M059J (cell line): ENCODE results near the gene CD79A. TPM values are rescaled to one million over a fixed set of nuclear protein-coding genes. Genes with fewer than 3 reads are reported as not detected.
A peak's percentile ranks its signal among the peaks of the same experiment; 100 is the strongest.

Experiments
- DNase-seq: peaks from one replicate; pipeline ENCODE4 v3.0.0-alpha.2; 2012; ENCODE audit warnings: low read depth
- total RNA-seq: library from RNA; depleted of rRNA; stranded (reverse); fragments of >200 nt; shearing (Covaris generic); gene quantifications from 2 replicates; pipeline ENCODE4 v1.2.3, GENCODE V29; 2014

The CD79A gene
- total RNA-seq, 1 experiment from 2014 or later, result 0.12 TPM

DNA sequence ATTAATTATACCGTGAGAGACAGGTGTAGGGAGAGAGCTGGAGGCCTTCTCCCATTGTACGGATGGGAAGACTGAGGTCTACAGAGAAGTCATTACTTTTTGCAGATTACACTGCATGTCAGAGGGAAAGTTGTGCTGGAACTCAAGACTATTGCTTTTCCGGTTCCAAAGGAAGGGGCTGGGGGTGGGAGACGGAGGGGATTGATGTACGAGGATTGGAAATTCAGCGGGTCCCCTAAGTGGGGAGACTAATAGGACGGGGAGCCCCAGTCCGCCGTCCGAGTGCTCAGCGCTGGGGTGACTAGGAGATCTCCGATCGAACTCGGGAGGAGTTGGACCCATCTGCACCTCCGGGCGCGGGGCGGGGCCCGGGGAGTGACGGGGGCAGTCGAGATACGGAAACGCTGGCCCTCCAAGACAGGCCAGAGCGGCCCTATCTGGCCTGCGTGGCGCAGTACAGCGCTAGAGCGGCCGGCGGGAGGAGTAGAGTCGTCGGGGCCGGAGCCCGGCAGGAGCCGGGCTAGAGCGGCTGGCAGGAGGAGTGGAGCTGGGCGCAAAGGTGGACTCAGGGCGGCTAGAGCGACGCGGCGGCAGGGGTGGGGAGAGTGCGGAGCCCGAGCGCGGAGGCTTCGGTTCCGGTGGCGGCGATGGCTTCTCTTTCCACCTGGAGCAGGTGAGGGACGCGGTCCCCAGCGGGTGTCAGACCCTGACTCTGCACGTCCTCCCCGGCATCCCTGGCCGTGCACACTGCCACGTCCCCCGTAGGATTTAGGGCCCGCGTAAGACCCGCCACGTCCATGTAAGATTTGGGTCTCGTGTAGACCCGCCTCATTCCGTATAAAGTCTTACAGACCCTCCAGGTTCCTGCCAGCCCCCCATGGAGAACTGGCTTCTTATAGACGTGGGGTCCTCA lies 7.0 kb downstream of the CD79A start:
- peak; percentile 96 for DNase-seq

DNA sequence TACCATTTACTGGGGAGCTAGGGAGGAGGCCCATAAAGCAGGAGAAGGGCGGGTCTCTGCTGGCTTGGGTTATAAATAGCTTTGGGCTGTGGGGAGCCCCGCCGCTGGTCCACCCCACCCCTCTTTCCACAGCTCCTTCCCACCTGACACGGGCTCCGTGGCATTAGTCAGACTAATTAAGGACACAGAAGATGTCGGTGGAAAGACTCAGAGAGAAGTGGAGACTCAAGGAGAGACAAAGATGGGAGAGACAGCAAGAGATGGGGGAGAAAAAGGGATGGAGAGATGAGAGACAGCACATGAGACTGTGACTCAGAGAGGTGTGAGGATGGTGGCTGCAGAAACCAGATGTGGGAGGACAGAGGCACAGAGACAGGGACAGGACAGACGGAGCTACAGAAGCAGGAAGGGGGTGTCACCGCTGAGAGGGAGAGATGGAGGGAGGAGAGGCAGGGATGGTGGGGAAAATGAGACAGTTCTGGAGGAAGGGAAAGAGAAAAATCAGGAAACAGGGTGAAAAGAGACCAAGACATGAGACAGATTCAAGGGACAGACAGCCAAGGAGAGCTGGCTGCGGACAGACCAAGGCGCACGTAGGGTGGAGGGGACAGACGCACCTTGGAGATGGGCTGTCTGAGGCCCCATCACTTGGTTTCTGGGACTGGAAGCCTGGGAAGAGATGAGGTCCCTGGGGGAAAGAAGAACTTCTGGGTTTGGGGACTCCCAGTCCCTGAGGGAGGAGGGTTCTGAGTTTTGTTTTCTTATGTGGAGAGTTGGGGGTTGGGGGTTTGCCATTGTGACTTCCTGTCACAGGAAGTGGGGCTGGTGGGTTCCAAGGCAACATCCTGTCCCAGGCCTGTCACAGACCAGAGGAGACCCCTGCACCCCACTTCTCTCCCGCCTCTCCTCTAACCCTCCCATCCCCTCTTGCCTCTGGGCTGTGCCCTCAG lies 10.0 kb downstream of the CD79A start:
- peak; percentile 9 for DNase-seq

DNA sequence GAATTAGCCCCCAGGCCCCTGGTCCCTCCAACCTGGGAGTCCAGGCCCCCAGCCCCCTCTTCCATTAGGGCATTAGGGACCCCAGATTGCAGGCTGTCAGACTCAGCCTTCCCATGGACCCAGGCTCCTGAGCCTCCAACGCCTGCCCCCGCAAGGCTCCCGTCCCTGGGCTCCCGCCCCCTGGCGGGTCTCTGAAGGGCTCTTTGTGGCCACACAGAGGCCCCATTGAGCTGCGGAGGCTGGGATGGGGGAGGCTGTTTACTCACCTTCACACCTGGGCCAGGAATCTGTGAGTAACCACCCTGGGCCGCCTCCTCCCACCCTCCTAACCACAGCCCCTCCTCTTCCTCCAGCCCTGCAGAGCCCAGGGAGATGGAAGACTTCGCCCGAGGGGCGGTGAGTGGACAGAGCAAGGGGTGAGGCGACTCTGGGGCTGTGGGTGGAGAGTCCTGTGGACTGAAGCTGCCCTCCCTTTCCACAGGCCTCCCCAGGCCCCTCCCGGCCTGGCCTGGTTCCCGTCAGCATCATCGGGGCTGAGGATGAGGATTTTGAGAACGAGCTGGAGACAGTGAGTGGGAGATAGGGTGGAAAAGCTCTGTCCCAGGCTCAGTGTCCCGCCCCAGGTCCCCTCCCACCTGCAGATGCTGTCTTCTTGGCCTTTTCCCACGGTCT lies 10.8 kb downstream of the CD79A start:
- DNase-seq, result peak; percentile 97

DNA sequence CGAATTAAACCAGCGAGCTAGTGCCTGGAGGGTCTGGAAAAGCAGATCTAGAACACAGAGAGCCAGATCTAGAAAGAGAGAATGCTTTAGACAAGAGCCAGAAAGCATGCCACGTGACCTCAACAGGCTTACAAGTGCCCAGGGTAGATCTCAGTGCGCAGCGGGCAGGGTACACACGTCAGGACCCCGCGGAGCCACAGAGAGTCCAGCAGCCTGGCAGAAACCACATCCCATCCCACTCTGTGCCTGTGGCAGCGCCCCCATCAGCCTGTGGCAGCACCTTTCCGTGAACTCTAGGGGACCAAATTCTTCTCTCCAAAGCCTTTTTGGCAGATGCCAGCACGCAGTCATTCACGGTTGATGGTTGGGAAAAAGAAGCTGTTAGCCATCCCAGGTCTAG lies 11.8 kb downstream of the CD79A start:
- DNase-seq, result no peak

DNA sequence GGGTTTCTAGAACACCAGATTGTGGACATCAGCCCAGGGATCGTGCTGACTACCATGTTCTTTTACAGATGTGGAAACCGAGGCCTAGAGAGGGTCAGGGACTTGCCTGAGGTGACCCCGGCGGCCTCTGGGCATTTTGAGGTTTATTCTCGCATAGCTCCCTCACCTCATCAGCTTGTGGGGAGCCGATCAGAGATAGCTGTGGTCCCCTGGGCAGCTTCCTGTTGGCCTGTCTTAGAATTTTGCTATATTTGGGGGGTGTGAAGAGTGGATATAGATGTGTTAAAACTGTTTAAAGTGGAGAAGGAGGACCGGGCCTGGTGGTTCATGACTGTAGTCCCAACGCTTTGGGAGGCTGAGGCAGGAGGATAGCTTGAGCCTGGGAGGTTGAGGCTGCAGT lies 12.8 kb downstream of the CD79A start:
- DNase-seq, result no peak

DNA sequence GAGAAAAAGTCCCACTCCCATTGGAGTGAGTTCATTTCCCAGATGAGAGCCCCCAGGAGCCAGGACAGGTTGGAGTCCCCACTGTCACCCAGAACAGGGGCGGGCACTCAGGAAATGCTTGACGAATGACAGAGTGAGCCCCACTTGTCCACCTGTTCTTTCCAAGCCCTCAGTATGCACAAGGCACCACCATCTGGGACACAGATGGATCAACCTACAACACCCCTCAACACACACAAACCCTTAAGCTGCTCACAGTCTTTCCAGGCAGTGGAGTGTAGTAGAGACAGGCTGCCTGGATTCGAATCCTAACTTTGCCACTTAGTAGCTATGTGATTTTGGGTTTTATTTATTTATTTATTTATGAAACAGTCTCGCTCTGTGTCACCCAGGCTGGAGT lies 13.9 kb downstream of the CD79A start:
- no peak for DNase-seq

DNA sequence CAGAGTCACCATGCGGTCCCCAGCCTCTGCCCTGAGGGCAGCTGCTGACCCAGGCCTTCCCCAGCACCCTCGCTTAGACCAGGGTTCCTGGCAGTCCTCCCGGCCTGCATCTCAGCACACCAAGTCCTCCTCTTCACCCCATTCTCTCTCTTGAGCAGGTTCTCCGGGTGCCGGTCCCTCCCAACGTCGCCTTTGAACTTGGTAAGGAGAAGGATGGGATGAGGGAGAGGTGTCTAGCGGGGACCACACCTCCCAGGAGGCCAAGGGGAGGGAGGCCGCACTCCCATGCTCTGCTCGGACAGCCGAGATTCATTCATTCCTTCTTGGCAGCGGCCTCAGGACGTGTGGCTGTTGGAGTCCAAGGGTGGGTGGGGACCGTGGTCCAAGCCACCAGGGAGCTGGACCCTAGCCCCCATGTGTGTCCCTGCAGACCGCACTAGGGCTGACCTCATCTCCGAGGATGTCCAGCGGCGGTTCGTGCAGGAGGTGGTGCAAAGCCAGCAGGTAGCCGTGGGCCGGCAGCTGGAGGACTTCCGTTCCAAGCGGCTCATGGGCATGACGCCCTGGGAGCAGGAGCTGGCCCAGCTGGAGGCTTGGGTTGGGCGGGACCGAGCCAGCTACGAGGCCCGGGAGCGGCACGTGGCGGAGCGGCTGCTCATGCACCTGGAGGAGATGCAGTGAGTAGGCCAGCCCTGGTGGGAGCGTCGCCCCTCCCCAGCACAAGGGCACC lies 15.3 kb downstream of the CD79A start:
- DNase-seq, result no peak

DNA sequence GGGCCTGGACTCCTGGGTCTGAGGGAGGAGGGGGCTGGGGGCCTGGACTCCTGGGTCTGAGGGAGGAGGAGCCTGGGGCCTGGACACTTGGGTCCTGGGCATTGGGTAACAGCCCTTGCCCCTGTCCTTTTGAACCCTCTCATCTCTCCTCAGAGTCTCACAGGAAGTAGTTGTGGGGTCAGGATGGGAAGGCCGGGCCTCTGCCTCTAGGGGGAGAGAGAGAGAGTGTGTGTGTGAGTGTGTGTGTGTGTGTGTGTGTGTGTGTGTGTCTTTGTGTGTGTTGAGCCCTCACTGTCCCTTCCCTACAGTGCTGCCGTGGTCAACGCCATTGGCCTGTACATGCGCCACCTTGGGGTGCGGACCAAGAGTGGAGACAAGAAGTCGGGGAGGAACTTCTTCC lies 16.8 kb downstream of the CD79A start:
- no peak for DNase-seq

DNA sequence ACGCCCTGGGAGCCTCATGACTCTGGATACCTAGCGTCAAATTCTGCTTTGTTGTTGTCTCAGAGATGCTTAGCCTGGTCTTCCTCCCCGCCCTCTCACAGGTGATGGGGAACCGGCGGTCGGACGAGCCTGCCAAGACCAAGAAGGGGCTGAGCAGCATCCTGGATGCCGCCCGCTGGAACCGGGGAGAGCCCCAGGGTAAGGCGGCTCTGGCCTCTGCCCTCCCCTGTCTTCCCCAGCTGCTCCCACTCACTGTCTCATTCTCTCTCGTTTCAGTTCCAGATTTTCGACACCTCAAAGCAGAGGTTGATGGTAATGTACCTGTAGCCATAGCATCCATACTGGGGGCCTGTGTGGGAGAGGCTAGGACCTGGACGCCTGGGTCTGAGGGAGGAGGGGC lies 17.3 kb downstream of the CD79A start:
- DNase-seq, result no peak

DNA sequence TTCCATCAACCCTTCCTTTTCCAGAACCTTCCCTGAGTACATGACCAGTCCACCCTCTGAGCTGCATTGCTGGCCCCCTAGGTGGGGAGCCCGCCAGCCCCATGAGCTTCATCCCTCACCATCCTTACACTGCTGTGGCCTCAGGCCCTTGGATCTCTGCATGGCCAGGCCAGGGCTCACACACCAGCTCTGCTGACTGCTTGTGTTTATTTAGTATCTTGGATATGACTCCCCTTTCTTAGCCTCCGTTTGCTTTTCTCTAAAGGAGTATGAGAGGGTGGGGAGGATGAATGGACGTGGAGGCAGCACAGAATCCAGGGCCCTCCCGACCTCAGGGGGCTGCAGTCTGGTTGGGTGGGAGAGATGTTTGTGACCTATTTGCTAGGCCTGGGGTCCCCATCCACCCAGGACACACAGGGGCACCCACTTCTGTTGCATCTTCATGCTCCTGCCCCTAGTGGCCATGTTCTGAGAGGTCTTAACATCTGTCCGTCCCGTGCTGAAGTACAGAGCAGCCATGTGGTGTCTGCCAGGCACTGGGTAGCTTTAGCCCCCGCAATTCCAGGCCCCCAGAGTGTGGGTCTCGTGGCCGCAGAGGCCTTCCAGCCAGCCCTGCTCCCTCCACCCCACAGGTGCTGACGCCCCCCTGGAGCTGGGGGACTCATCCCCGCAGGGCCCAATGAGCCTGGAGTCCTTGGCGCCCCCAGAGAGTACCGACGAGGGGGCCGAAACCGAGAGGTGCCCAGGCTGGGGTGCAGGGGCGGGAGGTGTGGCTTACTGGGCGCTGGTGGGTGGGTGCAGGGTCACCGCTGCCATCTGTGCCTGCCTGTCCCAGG lies 18.9 kb downstream of the CD79A start:
- DNase-seq, result no peak

DNA sequence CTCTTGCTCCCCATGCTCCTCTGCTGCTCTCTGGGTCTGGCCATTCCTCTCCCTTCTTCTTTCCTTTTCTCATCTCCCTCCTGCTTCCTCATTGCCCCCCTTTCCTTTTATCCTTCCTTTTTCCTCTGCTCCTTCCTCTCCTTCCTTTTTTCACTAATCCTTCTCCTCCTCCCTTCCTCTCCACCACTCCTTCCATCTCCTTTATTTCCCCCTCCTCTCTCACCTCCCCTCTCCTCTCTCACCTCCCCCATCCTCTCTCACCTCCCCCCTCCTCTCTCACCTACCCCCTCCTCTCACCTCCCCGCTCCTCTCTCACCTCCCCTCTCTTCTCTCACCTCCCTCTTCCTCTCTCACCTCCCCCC lies 19.5 kb downstream of the CD79A start:
- no peak for DNase-seq

DNA sequence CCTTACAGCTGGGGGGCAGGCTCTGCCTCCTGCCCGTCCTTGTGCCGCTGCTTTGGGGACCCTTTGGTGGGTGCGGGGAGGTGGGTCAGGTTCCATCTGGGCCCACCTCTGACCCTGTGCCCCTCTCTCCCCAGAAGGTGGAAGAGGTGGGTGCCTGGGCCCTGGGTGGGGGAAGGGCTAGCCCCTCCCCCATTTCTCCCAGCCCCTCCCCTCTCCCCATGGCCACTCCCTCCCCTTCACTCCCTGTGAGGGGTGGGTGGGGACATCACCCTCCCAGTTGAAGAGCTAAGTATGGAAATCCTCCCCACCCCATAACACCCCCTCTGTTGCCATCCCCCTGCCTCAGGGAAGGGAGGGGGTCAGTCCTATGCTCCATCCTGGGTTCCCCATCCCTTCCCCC lies 20.1 kb downstream of the CD79A start:
- no peak for DNase-seq

DNA sequence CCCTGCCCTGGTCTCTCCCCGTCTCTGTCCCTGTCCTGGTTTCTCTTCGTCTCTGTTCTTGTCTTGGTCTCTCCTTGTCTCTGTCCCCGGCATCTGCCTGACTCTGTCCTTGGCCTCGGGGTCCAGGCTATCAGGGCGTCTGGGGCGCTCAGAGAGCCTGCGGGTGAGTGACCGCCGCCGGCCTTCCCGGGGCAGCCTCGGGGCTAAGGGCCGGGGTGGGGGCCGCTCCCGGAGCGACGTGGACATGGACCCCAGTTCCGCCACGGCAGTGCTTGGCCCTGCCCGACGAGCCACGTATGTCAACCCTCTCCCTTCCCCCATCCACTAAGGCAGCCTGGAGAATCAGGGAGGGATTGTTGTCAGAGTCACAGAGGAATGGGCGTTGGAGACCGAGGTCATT lies 20.7 kb downstream of the CD79A start:
- no peak for DNase-seq

DNA sequence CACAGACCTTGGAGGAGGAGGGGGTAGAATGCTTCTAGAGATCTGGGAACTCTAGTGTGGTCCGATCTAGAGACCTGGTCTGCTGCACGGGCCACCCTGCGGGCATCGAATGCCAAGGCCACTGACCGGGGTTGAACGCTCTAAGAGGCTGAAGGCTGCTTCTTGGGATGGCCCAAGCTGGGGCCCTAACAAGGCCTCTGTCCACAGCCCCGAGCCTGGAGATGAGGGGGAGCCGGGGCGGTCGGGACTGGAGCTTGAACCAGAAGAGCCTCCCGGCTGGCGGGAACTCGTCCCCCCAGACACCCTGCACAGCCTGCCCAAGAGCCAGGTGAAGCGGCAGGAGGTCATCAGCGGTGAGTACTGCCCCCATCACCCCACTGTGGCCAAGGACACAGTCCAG lies 21.2 kb downstream of the CD79A start:
- DNase-seq, result no peak

DNA sequence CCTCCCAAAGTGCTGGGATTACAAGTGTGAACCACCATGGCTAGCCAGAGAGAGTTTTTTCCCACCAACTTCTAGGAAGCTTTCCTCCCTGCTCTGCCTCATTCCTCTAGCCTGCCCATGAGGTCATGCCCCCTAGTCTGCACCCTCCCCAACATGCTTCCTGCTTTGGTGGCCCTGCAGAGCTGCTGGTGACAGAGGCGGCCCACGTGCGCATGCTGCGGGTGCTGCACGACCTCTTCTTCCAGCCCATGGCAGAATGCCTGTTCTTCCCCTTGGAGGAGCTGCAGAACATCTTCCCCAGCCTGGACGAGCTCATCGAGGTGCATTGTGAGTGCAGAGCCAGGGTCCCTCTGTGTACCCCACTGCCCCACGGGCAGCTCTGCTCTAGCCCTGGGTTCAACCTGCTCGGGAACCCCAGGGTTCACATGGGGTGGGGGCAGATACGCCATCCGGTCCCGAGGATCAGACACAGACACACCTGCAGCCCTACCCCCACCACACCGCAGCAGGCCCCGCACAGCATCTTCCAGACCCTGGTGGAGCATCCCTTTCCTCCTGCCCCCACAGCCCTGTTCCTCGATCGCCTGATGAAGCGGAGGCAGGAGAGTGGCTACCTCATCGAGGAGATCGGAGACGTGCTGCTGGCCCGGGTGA lies 24.8 kb downstream of the CD79A start:
- no peak for DNase-seq

DNA sequence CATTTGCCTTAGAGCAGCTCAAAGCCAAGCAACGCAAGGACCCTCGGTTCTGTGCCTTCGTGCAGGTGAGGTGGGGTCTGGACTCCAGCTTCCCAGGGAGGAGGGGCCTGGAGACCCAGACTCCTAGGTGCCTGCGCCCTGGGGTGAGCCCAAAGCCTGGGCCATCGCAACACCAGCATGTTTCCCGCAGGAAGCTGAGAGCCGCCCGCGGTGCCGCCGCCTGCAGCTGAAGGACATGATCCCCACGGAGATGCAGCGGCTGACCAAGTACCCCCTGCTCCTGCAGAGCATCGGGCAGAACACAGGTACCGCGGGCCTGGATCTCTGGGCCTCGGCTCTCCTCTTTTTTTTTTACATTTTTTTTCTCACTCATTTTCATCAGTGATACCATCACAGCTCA lies 25.5 kb downstream of the CD79A start:
- no peak for DNase-seq

DNA sequence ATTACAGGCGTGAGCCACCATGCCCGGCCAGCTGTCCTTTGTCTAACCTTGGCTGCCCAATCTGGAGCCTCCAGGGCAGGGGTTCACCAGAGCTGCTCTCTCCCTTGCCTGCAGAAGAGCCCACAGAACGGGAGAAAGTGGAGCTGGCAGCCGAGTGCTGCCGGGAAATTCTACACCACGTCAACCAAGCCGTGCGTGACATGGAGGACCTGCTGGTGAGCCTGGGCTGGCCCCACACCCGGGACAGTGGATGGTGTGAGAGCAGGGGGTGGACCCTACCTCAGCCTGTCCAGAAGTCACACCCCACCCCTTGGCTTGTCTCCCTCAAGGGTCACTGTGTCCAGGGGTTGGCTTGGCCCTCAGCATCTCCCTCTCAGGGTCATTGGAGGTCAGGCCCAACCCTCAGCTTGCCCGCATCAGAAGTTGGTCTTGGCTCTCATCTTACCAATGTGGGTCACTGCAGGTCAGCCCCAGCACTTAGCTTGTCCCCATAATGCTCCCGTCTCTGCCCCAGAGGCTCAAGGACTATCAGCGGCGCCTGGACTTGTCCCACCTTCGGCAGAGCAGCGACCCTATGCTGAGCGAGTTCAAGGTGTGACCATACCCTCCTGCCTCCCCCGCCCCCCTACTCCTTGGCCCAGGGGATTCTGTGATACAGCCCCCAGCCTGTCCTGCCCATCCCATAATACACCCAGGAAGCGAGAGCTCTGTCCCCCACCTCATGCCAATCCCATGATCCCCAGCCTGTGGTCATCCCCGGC lies 26.3 kb downstream of the CD79A start:
- DNase-seq, result no peak

DNA sequence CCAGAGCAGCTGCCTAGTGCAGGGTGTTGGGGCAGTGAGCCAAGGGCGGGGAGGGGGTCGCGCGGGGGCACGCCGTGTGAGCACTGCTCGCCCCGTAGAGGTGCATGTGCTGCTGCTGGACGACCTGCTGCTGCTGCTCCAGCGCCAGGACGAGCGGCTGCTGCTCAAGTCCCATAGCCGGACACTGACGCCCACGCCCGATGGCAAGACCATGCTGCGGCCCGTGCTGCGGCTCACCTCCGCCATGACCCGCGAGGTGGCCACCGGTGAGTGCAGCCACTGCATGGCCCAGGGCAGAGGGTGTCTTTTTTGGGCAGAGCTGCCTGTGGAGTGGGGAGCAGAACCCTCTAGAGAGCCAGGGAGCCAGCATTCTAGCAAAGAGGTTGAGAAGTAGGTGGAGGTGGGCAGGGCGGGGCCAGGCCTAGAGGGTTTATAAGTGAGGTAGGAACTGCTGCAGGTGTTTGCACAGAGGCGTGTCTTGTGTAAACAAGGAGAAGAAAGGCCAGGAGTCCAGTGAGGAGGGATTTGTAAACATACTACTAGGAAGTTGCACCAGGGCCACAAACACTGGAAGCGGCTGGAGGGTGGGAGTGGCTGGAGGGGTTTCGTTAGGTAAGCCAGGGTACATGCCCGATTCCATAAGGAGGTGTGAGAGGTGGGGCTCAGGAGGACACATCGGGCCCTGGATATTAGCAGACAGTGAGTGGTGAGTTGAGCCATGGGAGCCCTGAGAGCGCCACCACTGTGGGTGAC lies 27.2 kb downstream of the CD79A start:
- no peak for DNase-seq
